ENCODE results near the gene RNF150. TPM values are rescaled to one million over a fixed set of nuclear protein-coding genes. Genes with fewer than 3 reads are reported as not detected.

RNF150 gene
- total and polyA plus RNA-seq, 2 of the 4 experiments (the other 2 are of a cell fraction) = 6.2 to 18.1 TPM

- dilution Hi-C loops (cut with HindIII; ENCODE audit: low sequenced_read_pairs, unreplicated experiment) = no loop called here
These were observed 313.7 kb downstream of the RNF150 start for GRCh38 chr4:140819610-140820009.

More at GRCh38 chr4:140819610-140820009, 313.7 kb downstream of the RNF150 start:
- no peak overlapping the region for H3K18ac ChIP-seq (ENCODE audit: low read depth, low read length)
- ChIA-PET CTCF (no interaction called here), POLR2A (ENCODE audit: unreplicated experiment) (no interaction called here)
- no peak overlapping the region for H4K8ac ChIP-seq (ENCODE audit: low read depth in 2 of 2, low read length in 2 of 2)
- no peaks in the 10 kb centered on the region for H4K20me1 ChIP-seq (ENCODE audit: insufficient read depth, low read length)
- H2AK9ac ChIP-seq (replicated peaks; ENCODE audit: low read depth, low read length, poor library complexity) = no peak overlapping the region
- H3K56ac ChIP-seq (ENCODE audit: extremely low read depth, insufficient read depth, low read length) = no peak overlapping the region
- no peak overlapping the region for H2BK120ac ChIP-seq (ENCODE audit: low read depth, low read length)
- no peak overlapping the region for H2AK5ac ChIP-seq (ENCODE audit: low read depth, low read length)
- no peak overlapping the region for H2BK20ac ChIP-seq (ENCODE audit: low read depth, low read length)
- no TSS peak for BruUV-seq (replicated peaks)
- H3K79me1 ChIP-seq (ENCODE audit: low read depth in 1 of 2, low read length in 2 of 2) = no peaks in the 10 kb centered on the region
- intact Hi-C loops (cut with micrococcal nuclease) (no loop called here), in situ Hi-C loops (cut with MboI; ENCODE audit: low sequenced_read_pairs) (no loop called here)
- no peak overlapping the region for H3K27ac ChIP-seq (ENCODE audit: insufficient read depth, low read length)
- H3K9me1 ChIP-seq (ENCODE audit: insufficient read depth, low read length) = no peaks in the 10 kb centered on the region
- no peak overlapping the region for H4K91ac ChIP-seq (ENCODE audit: insufficient read depth, low read depth, low read length)
- no peak for ATAC-seq (ENCODE audit: low read depth)
- WGBS, 2 experiments (ENCODE audit: extremely low coverage in 2 of 2, insufficient read length in 1 of 2) = 80% methylated on average over 1 of the region's 1 CpG; no CpG with 5 or more reads in 1 of the 2 experiments
- no peak overlapping the region for H2BK15ac ChIP-seq (ENCODE audit: low read depth, low read length)
- no peak overlapping the region for H3K14ac ChIP-seq (replicated peaks; ENCODE audit: low read depth, low read length)
- H3K9me3 ChIP-seq (ENCODE audit: control insufficient read depth, insufficient read depth, low read length) = no peaks in the 10 kb centered on the region
- no peak overlapping the region for H4K5ac ChIP-seq (ENCODE audit: low read depth, low read length)
- no peak overlapping the region for H3K4me3 ChIP-seq (ENCODE audit: insufficient read depth, low read depth, low read length)
- no peak overlapping the region for H2AFZ ChIP-seq (replicated peaks; ENCODE audit: low read length, poor library complexity)
- H3K4me1 ChIP-seq (ENCODE audit: control insufficient read depth, insufficient read depth, low read length) = no peaks in the 10 kb centered on the region
- H3K4ac ChIP-seq (ENCODE audit: low read depth, low read length) = no peak overlapping the region
- no peak overlapping the region for H3K9ac ChIP-seq (ENCODE audit: low read depth, low read length)
- H3K23ac ChIP-seq (ENCODE audit: low read depth, low read length) = no peak overlapping the region
- no peak for DNase-seq
- H2BK5ac ChIP-seq (ENCODE audit: low read depth, low read length, poor library complexity, severe bottlenecking) = no peak overlapping the region
- H3K27me3 ChIP-seq (ENCODE audit: control insufficient read depth, insufficient read depth, low read length) = peaks cover 17% of the 10 kb centered on the region
- no peaks in the 10 kb centered on the region for H3K36me3 ChIP-seq (ENCODE audit: control insufficient read depth, insufficient read depth, low read length)
- no peak overlapping the region for H3K4me2 ChIP-seq (ENCODE audit: low read depth, low read length)
- TF ChIP-seq RAD21 (IDR thresholded peaks at IDR 0.05; ENCODE audit: low read length) (no peak), CHD1 (IDR thresholded peaks at IDR 0.05; ENCODE audit: low read depth, low read length) (no peak)
